HepG2 (cell line): ENCODE results near the gene ZBTB37. TPM values are rescaled to one million over a fixed set of nuclear protein-coding genes. Genes with fewer than 3 reads are reported as not detected.

Source experiments
- ATAC-seq: fragments of 200-7000 bp; cut with Tn5 transposase; 3 replicates; pipeline ENCODE4 v1.9.1; 2020; ENCODE audit warnings: mild to moderate bottlenecking, moderate library complexity
- BruUV-seq: library from RNA; stranded (reverse); fragments of 400-500 nt; replicated peaks from 2 replicates; lab custom pipeline; 2021; lab: Mats Ljungman, UMichigan
- CTCF ChIA-PET: fragments of 300-600 bp; formaldehyde crosslinking; extraction: SDS; loops from one replicate; lab custom pipeline; 2021; ENCODE audit warnings: low total read pairs, inconsistent platforms, low intra/inter-chr PET ratio; lab: Yijun Ruan, JAX
- POLR2A ChIA-PET: fragments of 350-600 bp; sonication (Branson Sonifier 250); formaldehyde crosslinking; loops from one replicate; lab custom pipeline; 2020; ENCODE audit warnings: antibody characterized with exemption, inconsistent platforms; lab: Yijun Ruan, JAX
- DNase-seq: peaks from one replicate; pipeline ENCODE4 v3.0.0-alpha.2; 2015; ENCODE audit warnings: low spot score
- FAIRE-seq: peaks from 3 replicates; lab custom pipeline; 2011; peaks lifted over from hg19 to GRCh38; lab: Jason Lieb, UNC
- H2AFZ ChIP-seq: one replicate; pipeline ENCODE4 v1.6.1; 2011; ENCODE audit warnings: low read length, inconsistent platforms
- H3K27ac ChIP-seq: fragments of 300-600 bp; 3 replicates; pipeline ENCODE4 v1.8.0; 2011; ENCODE audit warnings: mixed run types, mild to moderate bottlenecking, mixed read lengths, low read length, inconsistent platforms; ENCODE audit not compliant: insufficient read depth; ENCODE audit errors: extremely low read length
- H3K27me3 ChIP-seq, 2 experiments: fragments of 200-600 bp in 1 of 2; 2 replicates in 1 of 2; 3 replicates in 1 of 2; pipeline versions ENCODE4 v1.6.0 to v1.8.0; 2011; ENCODE audit warnings: low read length in 2 of 2, mild to moderate bottlenecking in 2 of 2, moderate library complexity in 2 of 2, inconsistent platforms in 1 of 2; ENCODE audit not compliant: insufficient read depth in 2 of 2, control insufficient read depth in 1 of 2
- H3K36me3 ChIP-seq, 2 experiments: fragments of 200-600 bp in 1 of 2; replicated peaks in 1 of 2; 2 replicates in 1 of 2; 3 replicates in 1 of 2; pipeline versions ENCODE4 v1.5.1 to v1.8.0; 2011; ENCODE audit warnings: low read length in 2 of 2, inconsistent platforms in 1 of 2; ENCODE audit not compliant: insufficient read depth in 2 of 2, control insufficient read depth in 1 of 2
- H3K4me1 ChIP-seq: 2 replicates; pipeline ENCODE4 v1.5.1; 2012; ENCODE audit warnings: low read length, inconsistent platforms; ENCODE audit not compliant: insufficient read depth
- H3K4me2 ChIP-seq: 2 replicates; pipeline ENCODE4 v1.6.0; 2011; ENCODE audit warnings: low read depth, low read length, inconsistent platforms
- H3K4me3 ChIP-seq, 3 experiments: fragments of 200-600 bp in 1 of 3; sonication (generic), shearing (Covaris generic) in 1 of 3; replicated peaks in 1 of 3; 2 replicates each; pipeline ENCODE4 v1.5.1; 2011 to 2016; ENCODE audit warnings: low read length in 3 of 3, inconsistent platforms in 2 of 3, low read depth in 2 of 3, mild to moderate bottlenecking in 2 of 3, control low read depth in 1 of 3, mixed read lengths in 1 of 3; ENCODE audit not compliant: insufficient read depth in 1 of 3
- H3K79me2 ChIP-seq: one replicate; pipeline ENCODE4 v1.6.1; 2011; ENCODE audit warnings: low read length, inconsistent platforms; ENCODE audit not compliant: insufficient read depth
- H3K9ac ChIP-seq: 2 replicates; pipeline ENCODE4 v1.6.0; 2011; ENCODE audit warnings: mild to moderate bottlenecking, low read depth, low read length, inconsistent platforms; ENCODE audit not compliant: insufficient read depth
- H3K9me3 ChIP-seq: 2 replicates; pipeline ENCODE4 v1.5.1; 2012; ENCODE audit warnings: mild to moderate bottlenecking, low read length
- H4K20me1 ChIP-seq: 2 replicates; pipeline ENCODE4 v1.6.0; 2011; ENCODE audit warnings: inconsistent platforms, mild to moderate bottlenecking, low read length, moderate library complexity; ENCODE audit not compliant: insufficient read depth
- CCDC6 ChIP-seq: sonication (generic); formaldehyde crosslinking; IDR thresholded peaks from 2 replicates; pipeline ENCODE4 v1.8.1; 2022; ENCODE audit warnings: mild to moderate bottlenecking, missing genetic modification reagents, moderate library complexity
- CREB1 ChIP-seq, 2 experiments: fragments of 450-650 bp in 1 of 2; IDR thresholded peaks; 2 replicates each; pipeline ENCODE4 v1.6.1; 2016 to 2017; ENCODE audit warnings: control low read depth in 1 of 2, mild to moderate bottlenecking in 1 of 2, missing compliant biosample characterization in 1 of 2, missing genetic modification characterization in 1 of 2
- ELK4 ChIP-seq: sonication (generic); formaldehyde crosslinking; IDR thresholded peaks from 2 replicates; pipeline ENCODE4 v1.9.0; 2021; ENCODE audit warnings: missing genetic modification reagents, borderline replicate concordance
- HIVEP1 ChIP-seq: sonication (generic); formaldehyde crosslinking; IDR thresholded peaks from 2 replicates; pipeline ENCODE4 v1.4.0; 2020; ENCODE audit warnings: mild to moderate bottlenecking, missing genetic modification reagents
- HOXA7 ChIP-seq: sonication (generic); formaldehyde crosslinking; IDR thresholded peaks from 2 replicates; pipeline ENCODE4 v1.8.1; 2022; ENCODE audit warnings: mild to moderate bottlenecking, missing genetic modification reagents, moderate library complexity
- KLF16 ChIP-seq, 2 experiments: sonication (generic) in 1 of 2; formaldehyde crosslinking in 1 of 2; IDR thresholded peaks; 2 replicates each; pipeline versions ENCODE4 v1.6.1 to v1.8.0; 2016 to 2023; ENCODE audit warnings: missing genetic modification reagents in 2 of 2, missing compliant biosample characterization in 1 of 2
- MBD4 ChIP-seq: IDR thresholded peaks from 2 replicates; pipeline ENCODE4 v1.6.1; 2012; ENCODE audit warnings: low read length, inconsistent platforms, borderline replicate concordance
- NFE2L2 ChIP-seq: fragments of 150-350 bp; IDR thresholded peaks from 2 replicates; pipeline ENCODE4 v1.6.1; 2014; ENCODE audit warnings: low read length
- RORA ChIP-seq: sonication (generic); formaldehyde crosslinking; IDR thresholded peaks from 2 replicates; pipeline ENCODE4 v1.5.0; 2020; ENCODE audit warnings: mild to moderate bottlenecking, missing genetic modification reagents, moderate library complexity
- TBL1XR1 ChIP-seq: fragments of 150-350 bp; IDR thresholded peaks from 2 replicates; pipeline ENCODE4 v1.6.1; 2014; ENCODE audit warnings: borderline replicate concordance, low read length; ENCODE audit not compliant: partially characterized antibody
- TEAD2 ChIP-seq: sonication (generic); formaldehyde crosslinking; IDR thresholded peaks from 2 replicates; pipeline ENCODE4 v1.9.0; 2021; ENCODE audit warnings: missing genetic modification reagents
- ZNF138 ChIP-seq: sonication (generic); formaldehyde crosslinking; IDR thresholded peaks from 2 replicates; pipeline ENCODE4 v1.5.0; 2020; ENCODE audit warnings: mild to moderate bottlenecking, low read depth, missing genetic modification reagents
- ZNF276 ChIP-seq: sonication (generic); formaldehyde crosslinking; IDR thresholded peaks from 2 replicates; pipeline ENCODE4 v1.4.0; 2020; ENCODE audit warnings: mild to moderate bottlenecking, low read depth, missing genetic modification reagents
- ZNF343 ChIP-seq: sonication (generic); formaldehyde crosslinking; IDR thresholded peaks from 2 replicates; pipeline ENCODE4 v1.4.0; 2020; ENCODE audit warnings: mild to moderate bottlenecking, missing genetic modification reagents
- ZNF589 ChIP-seq: sonication (generic); formaldehyde crosslinking; conservative IDR thresholded peaks from 2 replicates; pipeline ENCODE4 v1.8.0; 2022; ENCODE audit warnings: mild to moderate bottlenecking, moderate library complexity, missing genetic modification reagents
- ZNF784 ChIP-seq: sonication (generic); formaldehyde crosslinking; IDR thresholded peaks from 2 replicates; pipeline ENCODE4 v1.5.1; 2020; ENCODE audit warnings: missing genetic modification reagents, mild to moderate bottlenecking, borderline replicate concordance
- ZNF788 ChIP-seq: sonication (generic); formaldehyde crosslinking; IDR thresholded peaks from 2 replicates; pipeline ENCODE4 v1.5.0; 2020; ENCODE audit warnings: mild to moderate bottlenecking, missing genetic modification reagents, borderline replicate concordance
- ZNF816 ChIP-seq: sonication (generic); formaldehyde crosslinking; IDR thresholded peaks from 2 replicates; pipeline ENCODE4 v1.8.0; 2022; ENCODE audit warnings: missing genetic modification reagents, mild to moderate bottlenecking, borderline replicate concordance
- ZSCAN21 ChIP-seq: sonication (generic); formaldehyde crosslinking; IDR thresholded peaks from 2 replicates; pipeline ENCODE4 v1.8.0; 2022; ENCODE audit warnings: mild to moderate bottlenecking, missing genetic modification reagents, moderate library complexity, borderline replicate concordance
- in situ Hi-C: cut with HindIII; loops from 2 replicates; pipeline ENCODE4 v1.10.0; 2017; ENCODE audit warnings: low pct_unique_long_range_greater_than_20kb; ENCODE audit not compliant: extremely low pct_ligation_motif_present
- intact Hi-C: fragments of 100-400 bp; cut with micrococcal nuclease; formaldehyde crosslinking; loops from one replicate; pipeline ENCODE4 v1.10.0; 2022; ENCODE audit not compliant: unreplicated experiment
- polyA plus RNA-seq, 8 experiments: library from polyadenylated mRNA; depleted of rRNA in 3 of 8; stranded (reverse) in 7 of 8; unstranded in 1 of 8; fragments of >200 nt; fragmentation: Illumina TruSeq in 4 of 8; extraction: Trizol in 4 of 8; gene quantifications; 2 replicates each; pipeline versions ENCODE4 v1.2.1 to v1.2.3, GENCODE V29; 2011 to 2016; ENCODE audit warnings: low read depth in 4 of 8, missing spikeins in 1 of 8, mixed read lengths in 1 of 8; ENCODE audit not compliant: insufficient read depth in 1 of 8
- total RNA-seq, 5 experiments: library from RNA; depleted of rRNA; stranded (reverse); fragments of >200 nt; fragmentation: Illumina TruSeq; extraction: Trizol; gene quantifications; 2 replicates each; pipeline ENCODE4 v1.2.3, GENCODE V29; 2016; ENCODE audit warnings: low read depth in 1 of 5

Gene ZBTB37
- total and polyA plus RNA-seq, 2 of the 13 experiments (the other 11 are each of a cell fraction or from before 2014, with no cell fraction given) = 2.6 to 7.7 TPM

- TF ChIP-seq CREB1 (IDR thresholded peaks at IDR 0.05) = no peak
- TF ChIP-seq CREB1 (CRISPR knock-in tag; IDR thresholded peaks at IDR 0.05) = no peak
- no peak for TF ChIP-seq ZNF788 (CRISPR knock-in tag)
- no peak for TF ChIP-seq ZNF138 (CRISPR knock-in tag)
- TF ChIP-seq CCDC6 (CRISPR knock-in tag) = no peak
- TF ChIP-seq TBL1XR1 = no peak
- no peak for TF ChIP-seq KLF16 (CRISPR knock-in tag; IDR thresholded peaks at IDR 0.05)
- TF ChIP-seq ZNF784 = no peak
Measured at GRCh38 chr1:173887627-173888026, 19.4 kb downstream of the ZBTB37 start (continued).

- BruUV-seq = no TSS peak
- Histone ChIP-seq H3K9me3 (no peaks in the 10 kb centered on the region), H3K9ac (no peak overlapping the region), H3K27ac (no peak overlapping the region), H3K4me3 (no peak overlapping the region), H3K4me1 (no peaks in the 10 kb centered on the region), H3K4me2 (no peak overlapping the region), H3K36me3 (peaks cover 8 to 14% of the 10 kb centered on the region in 2 experiments), H2AFZ (no peak overlapping the region), H4K20me1 (no peaks in the 10 kb centered on the region), H3K79me2 (no peaks in the 10 kb centered on the region), H3K27me3 (no peaks in the 10 kb centered on the region)
- ChIA-PET POLR2A (interaction anchor here (1.0 kb wide), 1 partner anchor 20 kb away, joined by 4 read pairs; the partner anchor contains the start of gene ZBTB37), CTCF (no interaction called here)
- in situ Hi-C loops (no loop called here), intact Hi-C loops (no loop called here)
- ATAC-seq = no peak
- no peak for FAIRE-seq
- DNase-seq = no peak
- TF ChIP-seq NFE2L2 (no peak), ZNF589 (CRISPR knock-in tag) (no peak), HOXA7 (CRISPR knock-in tag) (no peak), ZSCAN21 (no peak), MBD4 (no peak), ZNF343 (no peak), ELK4 (CRISPR knock-in tag) (no peak), ZNF816 (no peak), TEAD2 (CRISPR knock-in tag) (no peak), ZNF276 (CRISPR knock-in tag) (no peak), RORA (CRISPR knock-in tag) (no peak), HIVEP1 (CRISPR knock-in tag) (no peak)
Measured at GRCh38 chr1:173888749-173889148, 20.6 kb downstream of the ZBTB37 start.
